Stimulated activated CD4-positive, alpha-beta T cell treated with anti-CD3 and anti-CD28 coated beads, Interleukin-12 subunit alpha, Interleukin-12 subunit beta, amount 100 ng/mL, for 48 hours (primary cell): ENCODE measurements around the gene TTC7B.
"Not testable (repeated sequence)": the region's sequence is repeated elsewhere in the genome, so short reads cannot be mapped to it uniquely, and the experiment has no call there.

ENCODE experiments used
- DNase-seq, 3 donors: peaks; one replicate each; pipeline ENCODE4 v3.0.0-alpha.2; 2020; ENCODE audit warnings: low read depth in 2 of 3, low spot score in 1 of 3

The TTC7B gene

GRCh38 chr14:90533591-90534021 is 282.6 kb downstream of the TTC7B start:
- no peak for DNase-seq

DNA sequence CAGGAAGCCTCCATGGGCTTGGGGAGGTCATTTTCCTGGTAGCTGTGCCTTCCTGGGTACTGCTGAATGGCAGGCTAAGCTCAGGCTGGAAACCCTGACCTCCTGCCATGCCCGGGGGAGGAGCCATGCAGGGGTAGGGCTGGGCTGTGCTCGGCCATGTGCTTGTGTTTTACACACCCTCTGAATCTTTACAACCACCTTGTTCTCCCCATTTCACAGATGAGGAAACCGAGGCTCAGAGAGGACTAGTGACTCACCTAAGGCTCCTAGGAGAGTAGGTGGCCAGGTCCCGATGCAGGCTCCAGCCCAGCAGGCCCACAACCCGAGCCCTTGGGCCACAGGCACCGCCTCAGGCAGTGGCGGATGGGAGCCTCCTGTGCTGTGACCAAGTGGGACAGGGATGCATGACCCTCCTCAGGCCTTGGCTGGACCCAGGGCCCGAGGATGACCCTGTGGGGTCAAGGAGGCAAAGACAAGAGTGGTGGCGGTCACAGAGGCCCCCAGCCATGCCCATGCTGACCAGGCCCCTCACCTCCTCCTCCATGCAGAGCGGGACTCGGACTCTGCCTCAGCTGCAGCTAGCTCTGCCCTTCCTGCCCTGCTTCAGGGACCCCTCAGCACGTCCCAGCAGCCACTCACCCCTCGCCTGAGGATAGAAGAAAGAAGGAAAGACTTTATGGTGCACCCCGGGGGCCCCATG is 283.3 kb downstream of the TTC7B start:
- no peak for DNase-seq

DNA sequence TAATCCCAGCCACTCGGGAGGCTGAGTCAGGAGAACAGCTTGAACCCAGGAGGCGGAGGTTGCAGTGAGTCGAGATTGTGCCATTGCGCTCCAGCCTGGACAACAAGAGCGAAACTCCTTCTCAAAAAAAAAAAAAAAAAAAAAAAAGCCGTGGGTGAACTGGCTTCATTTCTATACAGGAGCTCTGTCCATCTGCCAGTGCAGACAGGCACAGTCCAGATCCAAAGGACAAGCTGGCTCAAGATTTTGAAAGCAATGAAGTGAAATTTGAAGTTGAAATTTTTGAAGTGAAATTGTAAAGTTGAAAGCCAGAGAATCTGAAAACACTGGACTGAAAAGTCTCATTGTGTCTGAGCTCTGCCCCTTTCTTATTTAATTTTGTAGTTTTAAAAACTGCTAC is 284.7 kb downstream of the TTC7B start:
- DNase-seq = no peak

DNA sequence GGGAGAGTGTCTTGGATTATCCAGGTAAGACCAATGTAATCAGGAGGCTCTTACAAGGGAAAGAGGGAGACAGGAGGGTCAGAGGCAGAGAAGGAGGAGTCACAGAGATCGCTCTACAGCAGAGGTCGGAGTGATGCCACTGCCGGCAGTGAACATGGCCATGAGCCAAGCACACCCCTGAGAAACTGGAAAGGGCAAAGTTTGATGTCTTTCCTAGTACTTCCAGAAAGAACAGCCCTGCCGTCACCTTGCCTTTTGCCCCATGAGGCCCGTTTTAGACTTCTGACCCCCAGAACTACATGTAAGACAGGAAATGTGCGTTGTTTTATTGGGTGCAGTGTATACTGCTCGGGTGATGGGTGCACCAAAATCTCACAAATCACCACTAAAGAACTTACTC is 285.7 kb downstream of the TTC7B start:
- no peak for DNase-seq

DNA sequence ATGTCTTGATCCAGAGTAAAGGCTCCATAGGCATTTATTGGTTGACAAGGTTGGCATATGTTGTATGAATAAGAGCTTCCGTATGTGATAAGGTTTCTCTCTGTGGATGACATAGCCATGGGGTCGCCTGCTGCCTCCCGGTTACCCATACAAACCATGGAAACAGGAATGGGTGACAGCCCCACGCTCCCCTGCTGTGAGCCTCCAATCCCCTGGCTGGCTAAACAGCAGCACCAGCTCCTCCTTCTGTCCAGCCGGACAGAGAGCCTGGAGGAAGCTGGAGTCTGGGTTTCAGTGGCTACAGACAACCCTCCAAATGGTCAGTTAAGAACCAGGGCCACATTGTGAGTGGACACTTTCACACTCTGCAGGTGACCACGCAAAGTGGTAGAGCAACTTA is 288.3 kb downstream of the TTC7B start:
- no peak for DNase-seq

DNA sequence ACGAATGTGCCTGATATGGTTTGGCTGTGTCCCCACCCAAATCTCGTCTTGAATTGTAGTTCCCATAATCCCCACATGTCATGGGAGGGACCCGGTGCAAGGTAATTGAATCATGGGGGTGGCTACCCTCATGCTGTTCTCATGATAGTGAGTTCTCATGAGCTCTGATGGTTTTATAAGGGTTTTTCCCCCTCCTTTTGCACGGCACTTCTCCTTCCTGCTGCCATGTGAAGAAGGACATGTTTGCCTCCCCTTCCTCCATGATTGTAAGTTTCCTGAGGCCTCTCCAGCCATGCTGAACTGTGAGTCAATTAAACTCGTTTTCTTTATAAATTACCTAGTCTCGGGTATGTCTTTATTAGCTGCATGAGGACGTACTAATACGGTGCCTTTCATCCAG is 289.7 kb downstream of the TTC7B start:
- DNase-seq = not testable (repeated sequence)

- DNase-seq = not testable (repeated sequence)
Measured at GRCh38 chr14:90525353-90526028, 290.7 kb downstream of the TTC7B start.

- DNase-seq = no peak
Measured at GRCh38 chr14:90523961-90524875, 292.0 kb downstream of the TTC7B start.

GRCh38 chr14:90523544-90523943 is 292.7 kb downstream of the TTC7B start:
- DNase-seq = no peak

- DNase-seq = no peak
Measured at GRCh38 chr14:90522571-90523191, 293.5 kb downstream of the TTC7B start.

GRCh38 chr14:90521930-90522483 is 294.2 kb downstream of the TTC7B start:
- no peak for DNase-seq

- no peak for DNase-seq
Measured at GRCh38 chr14:90521084-90521929, 294.9 kb downstream of the TTC7B start.

DNA sequence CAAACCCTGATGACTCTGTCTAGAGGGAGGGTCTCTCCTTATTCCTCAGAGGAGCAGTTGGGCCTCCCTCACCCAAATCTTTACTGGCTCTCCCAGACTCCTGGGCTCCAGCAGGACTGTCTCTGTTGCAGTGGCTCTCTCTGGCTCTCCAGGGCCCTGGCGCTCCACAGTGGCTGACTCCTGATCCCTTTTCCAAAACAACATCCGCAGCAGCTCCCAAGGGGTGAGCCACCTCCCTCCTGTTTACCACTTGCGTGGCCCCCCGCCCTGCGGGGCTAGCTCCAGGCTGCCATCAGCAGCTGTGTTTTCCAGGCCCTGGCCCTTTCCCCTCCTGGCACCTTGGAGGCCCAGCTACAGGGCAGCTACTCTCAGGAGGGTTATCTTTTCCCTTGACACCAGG is 295.9 kb downstream of the TTC7B start:
- DNase-seq = no peak

DNA sequence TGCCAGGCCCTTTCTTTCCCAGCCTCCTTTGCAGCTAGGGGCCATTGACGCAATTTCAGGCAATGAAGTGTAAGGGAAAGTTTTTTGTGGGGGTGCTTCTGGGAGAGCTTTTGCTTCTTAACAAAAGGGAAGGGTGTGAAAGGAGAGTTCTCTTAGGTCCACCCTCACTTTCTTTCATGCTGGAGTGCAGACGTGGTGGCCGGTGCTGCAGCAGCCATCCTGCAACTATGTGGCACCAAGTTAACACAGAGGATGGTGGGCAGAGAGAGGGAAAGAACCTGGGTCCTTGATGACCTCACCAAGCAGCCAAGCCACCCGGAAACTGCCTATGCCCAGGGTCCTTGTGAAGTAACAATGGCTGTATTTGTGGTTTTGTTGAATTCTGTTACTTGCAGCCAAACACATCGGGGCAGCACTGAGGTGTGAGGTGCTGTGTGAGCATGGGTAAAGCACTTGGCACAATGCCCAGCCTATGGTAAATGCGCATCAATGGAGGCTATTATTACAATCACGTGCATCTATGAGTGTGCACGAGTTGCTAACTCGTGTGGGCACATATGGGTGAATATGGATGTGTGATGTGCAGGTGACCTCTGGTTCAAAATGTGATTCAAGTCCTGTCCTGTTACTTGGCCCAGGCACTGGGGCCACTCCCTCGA is 296.8 kb downstream of the TTC7B start:
- no peak for DNase-seq

GRCh38 chr14:90518941-90519256 is 297.3 kb downstream of the TTC7B start:
- peak; percentile 29 to 51 (median 34) for DNase-seq

GRCh38 chr14:90518069-90518940 is 297.9 kb downstream of the TTC7B start:
- DNase-seq = no peak

DNA sequence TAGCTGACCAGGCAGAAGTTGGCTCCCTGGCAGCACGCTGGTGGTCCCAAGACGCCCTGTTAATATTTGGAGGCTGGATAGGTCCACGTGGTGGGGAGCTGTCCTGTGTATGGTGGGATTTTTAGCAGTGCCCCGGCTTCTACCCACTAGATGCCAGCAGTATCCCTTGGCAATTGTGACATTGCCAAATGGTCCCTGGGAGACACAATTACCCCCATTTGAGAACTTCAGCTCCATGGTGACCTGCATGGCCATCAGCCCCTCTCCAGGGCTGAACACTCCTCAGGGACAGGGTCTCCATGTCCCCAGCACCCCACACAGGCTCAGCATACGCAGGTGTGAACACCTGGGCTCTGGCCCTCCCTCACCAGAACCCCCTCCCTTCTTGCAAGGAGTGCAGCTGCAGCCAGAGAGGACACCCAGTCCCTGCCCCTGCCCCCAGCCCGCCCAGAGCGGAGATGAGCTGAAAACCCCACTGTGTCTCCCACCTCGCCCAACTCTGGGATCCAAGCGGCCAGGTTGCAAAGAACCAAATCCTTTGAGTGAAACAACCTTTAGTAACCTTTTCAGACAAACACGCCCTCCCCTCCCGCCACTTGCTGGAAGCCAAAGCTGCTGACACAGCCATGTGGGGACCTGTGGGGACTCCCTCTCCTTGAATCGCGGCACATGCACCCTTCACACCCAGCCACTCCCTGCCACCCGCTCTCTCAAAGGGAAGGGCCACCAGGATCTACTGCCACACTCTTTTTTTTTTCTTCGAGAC is 299.0 kb downstream of the TTC7B start:
- DNase-seq = no peak

- DNase-seq = no peak
Measured at GRCh38 chr14:90514566-90514965, 301.7 kb downstream of the TTC7B start.
